GM23338 (cell line): Measurements from ENCODE around the gene MKLN1. TPM values are rescaled to one million over a fixed set of nuclear protein-coding genes. Genes with fewer than 3 reads are reported as not detected.

Source experiments
- ATAC-seq: fragments of 200-7000 bp; cut with Tn5 transposase; 3 replicates; pipeline ENCODE4 v1.9.1; 2020
- DNase-seq: peaks from one replicate; pipeline ENCODE4 v3.0.0-alpha.2; 2015; ENCODE audit warnings: low spot score
- H2AFZ ChIP-seq: fragments of 200-600 bp; sonication (generic); 2 replicates; pipeline ENCODE4 v1.8.0; 2016; ENCODE audit warnings: antibody characterized with exemption, mild to moderate bottlenecking, moderate library complexity
- H3F3A ChIP-seq: fragments of 200-600 bp; sonication (generic); replicated peaks from 2 replicates; pipeline ENCODE4 v1.8.0; 2017; ENCODE audit warnings: antibody characterized with exemption, mixed run types, low read depth
- H3K27ac ChIP-seq: fragments of 200-600 bp; sonication (generic); 2 replicates; pipeline ENCODE4 v1.6.1; 2016; ENCODE audit warnings: low read depth
- H3K27me3 ChIP-seq: fragments of 200-600 bp; sonication (generic); 2 replicates; pipeline ENCODE4 v1.8.0; 2016; ENCODE audit warnings: mild to moderate bottlenecking, mixed run types, moderate library complexity; ENCODE audit not compliant: insufficient read depth
- H3K36me3 ChIP-seq: fragments of 200-600 bp; sonication (generic); 2 replicates; pipeline ENCODE4 v1.8.0; 2016; ENCODE audit warnings: mild to moderate bottlenecking; ENCODE audit not compliant: insufficient read depth
- H3K4me1 ChIP-seq: fragments of 200-600 bp; sonication (generic); 2 replicates; pipeline ENCODE4 v1.8.0; 2016; ENCODE audit warnings: mild to moderate bottlenecking, moderate library complexity; ENCODE audit not compliant: insufficient read depth
- H3K4me2 ChIP-seq: fragments of 200-600 bp; sonication (generic); 2 replicates; pipeline ENCODE4 v1.7.1; 2017; ENCODE audit warnings: mixed run types
- H3K4me3 ChIP-seq: fragments of 200-600 bp; sonication (generic); 2 replicates; pipeline ENCODE4 v1.6.1; 2016; ENCODE audit warnings: mixed run types
- H3K79me2 ChIP-seq: fragments of 200-600 bp; sonication (generic); replicated peaks from 2 replicates; pipeline ENCODE4 v1.8.0; 2017; ENCODE audit warnings: mild to moderate bottlenecking; ENCODE audit not compliant: insufficient read depth
- H3K9me2 ChIP-seq: fragments of 200-600 bp; sonication (generic); 2 replicates; pipeline ENCODE4 v1.8.0; 2017; ENCODE audit not compliant: insufficient read depth
- H4K20me1 ChIP-seq: fragments of 200-600 bp; sonication (generic); replicated peaks from 2 replicates; pipeline ENCODE4 v1.8.0; 2017; ENCODE audit warnings: mild to moderate bottlenecking; ENCODE audit not compliant: insufficient read depth
- H3K27ac Mint-ChIP-seq: 2 replicates; pipeline ENCODE4 v1.8.0; 2020; ENCODE audit warnings: inconsistent platforms, mild to moderate bottlenecking, moderate library complexity, mixed read lengths
- H3K27me3 Mint-ChIP-seq: 3 replicates; pipeline ENCODE4 v1.8.0; 2022; ENCODE audit warnings: low read depth, mild to moderate bottlenecking, moderate library complexity, mixed read lengths, inconsistent platforms; ENCODE audit not compliant: insufficient read depth, poor library complexity
- H3K36me3 Mint-ChIP-seq: 3 replicates; pipeline ENCODE4 v1.8.0; 2021; ENCODE audit warnings: low read depth, mild to moderate bottlenecking, inconsistent platforms, moderate library complexity, mixed read lengths
- H3K4me1 Mint-ChIP-seq: 3 replicates; pipeline ENCODE4 v1.8.0; 2020; ENCODE audit warnings: mild to moderate bottlenecking, inconsistent platforms, mixed read lengths
- H3K4me3 Mint-ChIP-seq: 3 replicates; pipeline ENCODE4 v1.8.0; 2021; ENCODE audit warnings: moderate library complexity, mild to moderate bottlenecking, inconsistent platforms, mixed read lengths
- H3K9me3 Mint-ChIP-seq: 3 replicates; pipeline ENCODE4 v1.8.0; 2020; ENCODE audit warnings: moderate library complexity, mild to moderate bottlenecking, inconsistent platforms, mixed read lengths
- CREB1 ChIP-seq: fragments of 250-450 bp; sonication (Bioruptor Pico); IDR thresholded peaks from 2 replicates; pipeline ENCODE4 v1.5.0; 2020; ENCODE audit warnings: low read depth, mild to moderate bottlenecking, moderate library complexity
- EZH2 ChIP-seq: fragments of 200-600 bp; sonication (generic); IDR thresholded peaks from one replicate; pipeline ENCODE4 v1.8.0; 2017; ENCODE audit warnings: antibody characterized with exemption, mild to moderate bottlenecking, low read depth; ENCODE audit not compliant: unreplicated experiment
- NANOG ChIP-seq: IDR thresholded peaks from 2 replicates; pipeline ENCODE4 v1.6.1; 2016; ENCODE audit warnings: antibody characterized with exemption, borderline replicate concordance
- STAT1 ChIP-seq: IDR thresholded peaks from one replicate; pipeline ENCODE4 v1.6.1; 2016; ENCODE audit warnings: antibody characterized with exemption; ENCODE audit not compliant: unreplicated experiment
- ZNF114 ChIP-seq: fragments of 250-450 bp; sonication (Bioruptor Pico); IDR thresholded peaks from 2 replicates; pipeline ENCODE4 v1.5.0; 2020; ENCODE audit warnings: mild to moderate bottlenecking, moderate library complexity
- ZNF331 ChIP-seq: fragments of 250-450 bp; sonication (Bioruptor Pico); IDR thresholded peaks from 2 replicates; pipeline ENCODE4 v1.5.0; 2020; ENCODE audit warnings: low read depth, mild to moderate bottlenecking, moderate library complexity
- polyA plus RNA-seq: library from polyadenylated mRNA; unstranded; fragments of >200 nt; fragmentation: Nextera tagmentation; extraction: Ambion mirVana; gene quantifications from 2 replicates; pipeline ENCODE4 v1.2.1, GENCODE V29; 2016
- total RNA-seq: library from RNA; depleted of rRNA; stranded (reverse); fragments of >200 nt; shearing (Covaris generic); gene quantifications from 2 replicates; pipeline ENCODE4 v1.2.3, GENCODE V29; 2014
- TF ChIP-seq, protein P1 (sequence below): fragments of 250-450 bp; sonication (Bioruptor Pico); IDR thresholded peaks from 2 replicates; pipeline ENCODE4 v1.5.0; 2020; ENCODE audit warnings: mild to moderate bottlenecking, moderate library complexity

Gene MKLN1
- total and polyA plus RNA-seq, 2 experiments from 2014 or later, result 25.3 to 46.5 TPM

DNA sequence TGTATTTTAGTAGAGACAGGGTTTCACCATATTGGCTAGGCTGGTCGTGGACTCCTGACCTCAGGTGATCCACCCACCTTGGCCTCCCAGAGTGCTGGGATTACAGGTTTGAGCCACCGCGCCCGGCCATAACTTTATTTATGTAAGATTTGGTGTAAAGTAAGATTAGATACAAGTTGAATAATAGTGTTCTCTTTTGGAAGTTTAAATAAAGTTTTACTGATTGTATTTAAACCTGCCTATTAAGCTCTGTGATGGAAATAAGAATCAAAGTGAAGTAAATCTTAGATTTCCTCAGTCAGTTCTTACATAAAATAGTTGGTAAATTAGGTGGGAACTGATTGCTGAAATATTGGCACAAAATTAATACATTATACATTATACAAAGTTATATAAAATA lies 86.0 kb downstream of the MKLN1 start:
- Histone ChIP-seq H3K4me2 (no peak overlapping the region), H3K36me3 (no peaks in the 10 kb centered on the region; the same call in 1 of the 2 replicates), H3F3A (no peaks in the 10 kb centered on the region), H3K4me1 (peaks cover 33% of the 10 kb centered on the region), H3K27me3 (no peaks in the 10 kb centered on the region), H3K4me3 (no peak overlapping the region), H3K79me2 (no peaks in the 10 kb centered on the region), H4K20me1 (no peaks in the 10 kb centered on the region), H3K27ac (no peak overlapping the region), H3K9me2 (no peaks in the 10 kb centered on the region), H2AFZ (no peak overlapping the region)
- Mint-ChIP-seq H3K27me3 (peaks cover 2% of the 10 kb centered on the region), H3K36me3 (peaks cover 36% of the 10 kb centered on the region), H3K9me3 (no peaks in the 10 kb centered on the region), H3K4me1 (peaks cover 32% of the 10 kb centered on the region), H3K4me3 (no peak overlapping the region), H3K27ac (no peak overlapping the region)
- no peak for TF ChIP-seq NANOG
- no peak for TF ChIP-seq CREB1 (CRISPR knock-in tag)
- TF ChIP-seq STAT1, result no peak
- no peak for TF ChIP-seq ZNF114
- TF ChIP-seq, protein P1, sequence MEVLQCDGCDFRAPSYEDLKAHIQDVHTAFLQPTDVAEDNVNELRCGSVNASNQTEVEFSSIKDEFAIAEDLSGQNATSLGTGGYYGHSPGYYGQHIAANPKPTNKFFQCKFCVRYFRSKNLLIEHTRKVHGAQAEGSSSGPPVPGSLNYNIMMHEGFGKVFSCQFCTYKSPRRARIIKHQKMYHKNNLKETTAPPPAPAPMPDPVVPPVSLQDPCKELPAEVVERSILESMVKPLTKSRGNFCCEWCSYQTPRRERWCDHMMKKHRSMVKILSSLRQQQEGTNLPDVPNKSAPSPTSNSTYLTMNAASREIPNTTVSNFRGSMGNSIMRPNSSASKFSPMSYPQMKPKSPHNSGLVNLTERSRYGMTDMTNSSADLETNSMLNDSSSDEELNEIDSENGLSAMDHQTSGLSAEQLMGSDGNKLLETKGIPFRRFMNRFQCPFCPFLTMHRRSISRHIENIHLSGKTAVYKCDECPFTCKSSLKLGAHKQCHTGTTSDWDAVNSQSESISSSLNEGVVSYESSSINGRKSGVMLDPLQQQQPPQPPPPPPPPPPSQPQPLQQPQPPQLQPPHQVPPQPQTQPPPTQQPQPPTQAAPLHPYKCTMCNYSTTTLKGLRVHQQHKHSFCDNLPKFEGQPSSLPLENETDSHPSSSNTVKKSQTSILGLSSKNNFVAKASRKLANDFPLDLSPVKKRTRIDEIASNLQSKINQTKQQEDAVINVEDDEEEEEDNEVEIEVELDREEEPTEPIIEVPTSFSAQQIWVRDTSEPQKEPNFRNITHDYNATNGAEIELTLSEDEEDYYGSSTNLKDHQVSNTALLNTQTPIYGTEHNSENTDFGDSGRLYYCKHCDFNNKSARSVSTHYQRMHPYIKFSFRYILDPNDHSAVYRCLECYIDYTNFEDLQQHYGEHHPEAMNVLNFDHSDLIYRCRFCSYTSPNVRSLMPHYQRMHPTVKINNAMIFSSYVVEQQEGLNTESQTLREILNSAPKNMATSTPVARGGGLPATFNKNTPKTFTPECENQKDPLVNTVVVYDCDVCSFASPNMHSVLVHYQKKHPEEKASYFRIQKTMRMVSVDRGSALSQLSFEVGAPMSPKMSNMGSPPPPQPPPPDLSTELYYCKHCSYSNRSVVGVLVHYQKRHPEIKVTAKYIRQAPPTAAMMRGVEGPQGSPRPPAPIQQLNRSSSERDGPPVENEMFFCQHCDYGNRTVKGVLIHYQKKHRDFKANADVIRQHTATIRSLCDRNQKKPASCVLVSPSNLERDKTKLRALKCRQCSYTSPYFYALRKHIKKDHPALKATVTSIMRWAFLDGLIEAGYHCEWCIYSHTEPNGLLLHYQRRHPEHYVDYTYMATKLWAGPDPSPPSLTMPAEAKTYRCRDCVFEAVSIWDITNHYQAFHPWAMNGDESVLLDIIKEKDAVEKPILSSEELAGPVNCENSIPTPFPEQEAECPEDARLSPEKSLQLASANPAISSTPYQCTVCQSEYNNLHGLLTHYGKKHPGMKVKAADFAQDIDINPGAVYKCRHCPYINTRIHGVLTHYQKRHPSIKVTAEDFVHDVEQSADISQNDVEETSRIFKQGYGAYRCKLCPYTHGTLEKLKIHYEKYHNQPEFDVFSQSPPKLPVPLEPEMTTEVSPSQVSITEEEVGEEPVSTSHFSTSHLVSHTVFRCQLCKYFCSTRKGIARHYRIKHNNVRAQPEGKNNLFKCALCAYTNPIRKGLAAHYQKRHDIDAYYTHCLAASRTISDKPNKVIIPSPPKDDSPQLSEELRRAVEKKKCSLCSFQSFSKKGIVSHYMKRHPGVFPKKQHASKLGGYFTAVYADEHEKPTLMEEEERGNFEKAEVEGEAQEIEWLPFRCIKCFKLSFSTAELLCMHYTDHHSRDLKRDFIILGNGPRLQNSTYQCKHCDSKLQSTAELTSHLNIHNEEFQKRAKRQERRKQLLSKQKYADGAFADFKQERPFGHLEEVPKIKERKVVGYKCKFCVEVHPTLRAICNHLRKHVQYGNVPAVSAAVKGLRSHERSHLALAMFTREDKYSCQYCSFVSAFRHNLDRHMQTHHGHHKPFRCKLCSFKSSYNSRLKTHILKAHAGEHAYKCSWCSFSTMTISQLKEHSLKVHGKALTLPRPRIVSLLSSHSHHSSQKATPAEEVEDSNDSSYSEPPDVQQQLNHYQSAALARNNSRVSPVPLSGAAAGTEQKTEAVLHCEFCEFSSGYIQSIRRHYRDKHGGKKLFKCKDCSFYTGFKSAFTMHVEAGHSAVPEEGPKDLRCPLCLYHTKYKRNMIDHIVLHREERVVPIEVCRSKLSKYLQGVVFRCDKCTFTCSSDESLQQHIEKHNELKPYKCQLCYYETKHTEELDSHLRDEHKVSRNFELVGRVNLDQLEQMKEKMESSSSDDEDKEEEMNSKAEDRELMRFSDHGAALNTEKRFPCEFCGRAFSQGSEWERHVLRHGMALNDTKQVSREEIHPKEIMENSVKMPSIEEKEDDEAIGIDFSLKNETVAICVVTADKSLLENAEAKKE (CRISPR knock-in tag), result no peak
- no peak for TF ChIP-seq EZH2
- no peak for TF ChIP-seq ZNF331
- ATAC-seq (no peak), DNase-seq (no peak)
